C4-2B (cell line): ENCODE data around the gene KCTD16.

Source experiments
- H3K27ac ChIP-seq: fragments of 450-650 bp; 2 replicates; pipeline ENCODE4 v1.5.1; 2017
- ZFX ChIP-seq: fragments of 450-650 bp; IDR thresholded peaks from 2 replicates; pipeline ENCODE4 v1.6.1; 2017
- TF ChIP-seq, protein P1 (sequence below): fragments of 450-650 bp; conservative IDR thresholded peaks from 2 replicates; pipeline ENCODE4 v1.5.1; 2017; ENCODE audit warnings: mild to moderate bottlenecking

Gene KCTD16

DNA sequence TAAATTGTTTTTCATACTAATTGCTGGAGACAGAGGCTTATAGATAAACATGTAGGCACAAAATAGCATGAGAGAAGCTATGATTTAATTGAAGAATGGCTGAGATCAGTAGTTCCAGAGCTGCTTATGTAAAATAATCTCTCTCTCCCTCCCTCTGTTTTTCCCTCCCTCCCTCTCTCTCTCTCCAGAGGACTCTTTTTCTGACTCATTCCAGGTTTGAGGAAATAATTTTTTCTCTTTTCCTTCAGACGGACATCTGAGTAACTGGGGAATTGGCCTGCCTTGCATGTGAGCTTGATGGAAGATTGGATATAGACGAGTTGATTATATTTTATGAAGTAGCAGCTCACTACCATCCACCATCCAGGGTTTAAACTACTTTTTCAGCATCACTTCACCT is 35.5 kb downstream of the KCTD16 start:
- TF ChIP-seq, protein P1, sequence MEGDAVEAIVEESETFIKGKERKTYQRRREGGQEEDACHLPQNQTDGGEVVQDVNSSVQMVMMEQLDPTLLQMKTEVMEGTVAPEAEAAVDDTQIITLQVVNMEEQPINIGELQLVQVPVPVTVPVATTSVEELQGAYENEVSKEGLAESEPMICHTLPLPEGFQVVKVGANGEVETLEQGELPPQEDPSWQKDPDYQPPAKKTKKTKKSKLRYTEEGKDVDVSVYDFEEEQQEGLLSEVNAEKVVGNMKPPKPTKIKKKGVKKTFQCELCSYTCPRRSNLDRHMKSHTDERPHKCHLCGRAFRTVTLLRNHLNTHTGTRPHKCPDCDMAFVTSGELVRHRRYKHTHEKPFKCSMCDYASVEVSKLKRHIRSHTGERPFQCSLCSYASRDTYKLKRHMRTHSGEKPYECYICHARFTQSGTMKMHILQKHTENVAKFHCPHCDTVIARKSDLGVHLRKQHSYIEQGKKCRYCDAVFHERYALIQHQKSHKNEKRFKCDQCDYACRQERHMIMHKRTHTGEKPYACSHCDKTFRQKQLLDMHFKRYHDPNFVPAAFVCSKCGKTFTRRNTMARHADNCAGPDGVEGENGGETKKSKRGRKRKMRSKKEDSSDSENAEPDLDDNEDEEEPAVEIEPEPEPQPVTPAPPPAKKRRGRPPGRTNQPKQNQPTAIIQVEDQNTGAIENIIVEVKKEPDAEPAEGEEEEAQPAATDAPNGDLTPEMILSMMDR: no peak
- no peak for TF ChIP-seq ZFX
- H3K27ac ChIP-seq: no peak overlapping the region

GRCh38 chr5:144207875-144208444 is 37.3 kb downstream of the KCTD16 start:
- TF ChIP-seq ZFX: no peak
- TF ChIP-seq, protein P1: no peak
- H3K27ac ChIP-seq: no peak overlapping the region

DNA sequence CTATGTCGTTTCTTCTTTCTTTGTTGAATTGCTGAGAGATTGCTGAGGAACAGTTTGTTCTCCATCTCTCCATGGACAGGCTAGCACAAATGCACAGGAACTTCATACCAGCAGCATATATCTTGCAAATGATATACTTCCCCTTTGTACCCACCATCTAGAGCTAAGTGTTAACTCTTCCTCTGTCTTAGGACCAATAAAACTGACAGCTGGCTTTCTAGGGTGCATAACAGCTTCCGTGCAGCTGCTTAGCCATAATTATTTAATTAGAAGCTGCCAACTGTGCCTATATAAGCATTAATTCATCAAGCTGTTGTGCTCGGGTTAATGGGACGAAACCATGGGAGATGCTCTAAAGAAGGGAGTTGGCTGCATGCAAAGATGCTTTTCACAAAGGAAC is 38.7 kb downstream of the KCTD16 start:
- TF ChIP-seq, protein P1: no peak
- no peak overlapping the region for H3K27ac ChIP-seq

- TF ChIP-seq, protein P1: no peak
- TF ChIP-seq ZFX: no peak
- H3K27ac ChIP-seq: no peak overlapping the region
Observed at GRCh38 chr5:144210655-144211054, 40.0 kb downstream of the KCTD16 start.

DNA sequence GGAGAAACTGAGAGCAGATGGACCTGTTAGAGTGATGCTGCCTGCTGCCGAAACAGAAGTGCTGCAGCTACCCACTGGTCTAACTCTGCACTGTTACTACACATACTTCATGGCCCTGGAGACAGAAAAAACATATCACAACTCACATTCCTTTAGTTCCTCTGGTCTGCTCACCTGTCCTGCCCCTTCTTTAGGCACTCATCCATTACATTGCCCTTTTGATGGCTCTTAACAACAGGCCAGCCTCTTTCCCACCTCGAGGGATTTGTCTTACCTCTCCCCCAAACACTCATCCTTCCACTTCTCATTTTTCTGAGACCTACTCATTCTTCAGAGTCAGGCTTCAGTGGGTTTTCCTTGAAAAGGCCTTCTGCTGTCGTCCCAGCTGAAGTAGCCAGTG is 49.2 kb downstream of the KCTD16 start:
- no peak for TF ChIP-seq ZFX
- TF ChIP-seq, protein P1: no peak
- no peak overlapping the region for H3K27ac ChIP-seq

GRCh38 chr5:144227363-144227999 is 56.8 kb downstream of the KCTD16 start:
- no peak for TF ChIP-seq ZFX
- TF ChIP-seq, protein P1: no peak
- no peak overlapping the region for H3K27ac ChIP-seq

GRCh38 chr5:144230806-144231205 is 60.1 kb downstream of the KCTD16 start:
- no peak overlapping the region for H3K27ac ChIP-seq
- no peak for TF ChIP-seq ZFX
- TF ChIP-seq, protein P1: no peak
